ENCODE results near the gene TENT5C.
"Not testable (repeated sequence)": the region's sequence is repeated elsewhere in the genome, so short reads cannot be mapped to it uniquely, and the experiment has no call there.

TENT5C gene

DNA sequence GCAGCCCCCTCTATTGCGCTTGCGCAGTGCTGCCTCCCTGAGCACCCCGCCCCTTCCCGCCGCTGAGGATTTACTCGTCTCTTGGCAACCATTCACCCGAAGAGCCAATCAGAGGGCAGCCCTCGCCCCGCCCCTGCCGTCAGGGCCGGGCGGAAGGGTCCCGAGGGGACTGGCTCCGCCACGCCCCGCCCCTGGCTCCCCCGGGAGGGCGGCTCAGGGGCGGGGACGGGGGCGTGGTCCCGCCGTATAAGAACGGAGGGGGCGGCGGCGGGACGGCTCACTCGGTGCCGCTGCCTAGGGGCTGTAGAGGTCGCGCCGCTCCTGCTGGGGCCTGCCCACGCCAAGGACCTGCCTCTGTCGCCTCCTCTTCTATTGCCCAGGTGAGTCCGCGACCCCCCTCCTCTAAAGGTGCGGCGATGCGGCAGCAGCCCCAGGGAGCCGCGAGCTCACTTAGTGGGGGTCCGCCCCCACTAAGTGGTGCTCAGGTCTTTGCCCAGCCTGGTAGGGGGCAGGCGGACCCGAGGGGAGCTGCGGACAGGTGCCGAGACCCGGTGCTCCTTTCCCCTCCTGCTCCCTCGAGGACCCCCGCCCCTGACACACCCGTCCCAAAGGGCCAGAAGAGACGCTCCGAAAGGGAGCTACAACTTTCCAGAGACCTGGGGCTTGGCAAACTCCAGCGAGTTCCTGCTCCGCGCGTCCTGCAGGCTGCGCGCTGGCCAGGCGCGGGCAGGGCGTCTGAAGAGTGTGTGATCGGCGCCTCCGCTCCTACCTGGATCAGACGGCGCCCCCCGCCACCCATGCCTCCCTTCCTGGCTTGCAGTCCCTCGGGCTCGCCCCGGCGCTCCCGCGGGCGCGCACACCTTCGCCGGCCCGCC lies at the start of gene TENT5C:
Gene TENT5C (plus strand): TSS at position 275 of the 875 bp plus-strand sequence. CDS start 16,821 bp downstream, outside the sequence.
- DNase-seq: peak; percentile 96

DNA sequence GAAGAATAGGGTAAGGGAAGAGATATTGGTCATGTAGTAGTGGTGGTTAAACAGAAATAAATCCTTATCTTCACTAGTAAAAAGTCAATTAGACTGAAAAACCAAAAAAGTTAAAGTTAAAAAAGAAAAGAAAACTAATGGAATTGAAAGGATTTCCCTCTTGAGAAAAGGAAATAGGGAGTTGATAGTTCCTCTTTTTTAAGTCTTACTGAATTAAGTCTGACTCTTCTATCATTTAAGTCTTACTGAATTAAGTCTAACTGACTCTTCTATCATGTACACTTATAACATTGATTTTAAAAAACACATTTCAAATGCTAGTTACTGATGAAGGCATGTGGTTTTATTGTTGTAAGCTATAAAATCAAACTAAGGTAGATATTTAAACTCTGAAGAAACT lies 49.5 kb upstream of the TENT5C start:
- no peak for DNase-seq

DNA sequence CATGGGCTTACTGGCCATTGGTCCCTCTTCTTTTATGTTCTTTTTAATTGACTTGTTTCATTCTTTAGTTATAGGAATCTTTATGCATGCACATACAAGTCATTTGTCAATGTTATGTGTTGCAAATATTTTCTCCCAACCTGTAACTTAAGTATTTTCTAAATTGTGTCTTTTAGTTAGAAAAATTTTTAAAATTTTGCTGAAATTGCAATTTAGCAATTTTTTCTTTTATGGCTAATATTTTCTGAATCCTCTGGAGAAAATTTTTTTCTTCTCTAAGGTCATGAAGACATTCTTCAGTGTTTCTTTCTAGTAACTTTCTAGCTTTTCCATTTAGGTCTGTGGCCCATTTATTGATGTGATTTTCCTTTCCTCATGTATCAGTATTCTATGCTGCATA lies 48.9 kb upstream of the TENT5C start:
- no peak for DNase-seq

DNA sequence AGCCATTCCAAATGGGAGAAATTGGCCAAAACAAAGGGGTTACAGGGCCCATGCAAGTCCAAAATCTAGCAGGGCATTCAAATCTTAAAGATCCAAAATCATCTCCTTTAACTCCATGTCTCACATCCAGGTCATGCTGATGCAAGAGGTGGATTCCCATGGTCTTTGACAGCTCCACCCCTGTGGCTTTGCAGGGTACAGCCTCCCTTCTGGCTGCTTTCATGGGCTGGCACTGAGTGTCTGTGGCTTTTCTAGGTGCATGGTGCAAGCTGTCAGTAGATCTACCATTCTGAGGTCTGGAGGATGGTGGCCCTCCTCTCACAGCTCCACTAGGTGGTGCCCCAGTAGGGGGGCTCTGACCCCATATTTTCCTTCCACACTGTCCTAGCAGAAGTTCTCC lies 47.4 kb upstream of the TENT5C start:
- not testable (repeated sequence) for DNase-seq

DNA sequence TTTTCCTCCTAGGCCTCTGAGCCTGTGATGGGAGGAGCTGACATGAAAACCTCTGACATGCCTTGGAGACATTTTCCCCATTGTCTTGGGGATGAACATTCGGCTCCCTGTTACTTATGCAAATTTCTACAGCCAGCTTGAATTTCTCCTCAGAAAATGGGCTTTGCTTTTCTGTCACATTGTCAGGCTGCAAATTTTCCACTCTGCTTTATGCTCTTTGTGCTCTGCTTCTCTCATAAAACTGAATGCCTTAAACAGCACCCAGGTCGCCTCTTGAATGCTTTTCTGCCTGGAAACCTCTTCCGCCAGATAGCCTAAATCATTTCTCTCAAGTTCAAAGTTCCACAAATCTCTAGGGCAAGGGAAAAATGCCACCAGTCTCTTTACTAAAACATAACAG lies 46.7 kb upstream of the TENT5C start:
- no peak for DNase-seq

DNA sequence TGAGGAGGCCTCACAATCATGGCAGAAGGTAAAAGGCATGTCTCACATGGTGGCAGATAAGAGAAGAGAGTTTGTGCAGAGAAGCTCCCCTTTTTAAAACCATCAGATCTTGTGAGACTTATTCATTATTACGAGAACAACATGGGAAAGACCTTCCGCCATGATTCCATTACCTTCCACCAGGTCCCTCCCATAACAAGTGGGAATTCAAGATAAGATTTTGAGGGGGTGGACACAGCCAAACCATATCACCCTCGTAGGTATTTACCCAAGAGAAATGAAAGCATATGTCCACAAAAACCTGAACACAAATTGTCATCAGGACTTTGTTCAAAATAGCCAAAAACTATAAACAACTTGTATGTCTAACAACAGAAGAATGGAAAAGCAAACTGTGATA lies 45.9 kb upstream of the TENT5C start:
- DNase-seq: no peak

DNA sequence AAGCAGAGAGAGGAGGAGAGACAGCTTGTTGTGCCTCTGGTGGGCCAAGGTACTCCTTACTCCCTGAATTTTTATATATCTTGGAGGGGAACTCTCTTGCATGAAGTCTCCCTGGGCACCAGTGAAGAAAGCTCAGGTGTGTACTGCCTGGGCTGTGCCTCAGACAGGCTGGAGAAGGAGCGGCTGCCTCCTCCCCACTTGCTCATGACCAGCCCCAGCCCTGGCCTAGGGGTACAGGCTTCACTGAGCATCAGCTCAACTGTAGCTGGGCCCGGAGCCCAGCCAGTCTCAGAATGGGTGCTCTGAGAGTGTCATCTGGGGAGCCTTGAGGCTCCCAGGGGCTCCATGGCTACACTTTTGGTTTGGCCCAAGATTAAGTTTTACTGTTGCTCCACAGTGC lies 44.8 kb upstream of the TENT5C start:
- no peak for DNase-seq

DNA sequence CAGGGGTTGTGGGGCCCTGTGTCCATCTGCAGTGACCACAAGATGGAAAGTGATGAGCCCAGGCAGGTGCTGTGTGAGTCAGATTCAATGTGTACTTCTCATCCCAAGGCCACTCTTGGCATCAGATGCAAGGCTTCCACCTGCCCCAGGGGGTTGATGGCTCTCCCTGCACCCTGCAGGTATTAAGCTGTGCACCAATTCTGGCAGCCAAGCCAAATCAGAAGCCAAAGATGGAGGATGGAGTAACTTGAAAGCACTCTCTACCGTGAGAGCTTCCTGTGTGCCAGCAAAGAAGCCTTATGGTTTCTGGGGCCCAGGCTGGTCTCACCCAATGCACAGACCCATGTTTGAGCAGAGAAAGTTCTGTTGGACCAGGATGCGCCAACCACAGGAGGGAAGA lies 44.3 kb upstream of the TENT5C start:
- no peak for DNase-seq

DNA sequence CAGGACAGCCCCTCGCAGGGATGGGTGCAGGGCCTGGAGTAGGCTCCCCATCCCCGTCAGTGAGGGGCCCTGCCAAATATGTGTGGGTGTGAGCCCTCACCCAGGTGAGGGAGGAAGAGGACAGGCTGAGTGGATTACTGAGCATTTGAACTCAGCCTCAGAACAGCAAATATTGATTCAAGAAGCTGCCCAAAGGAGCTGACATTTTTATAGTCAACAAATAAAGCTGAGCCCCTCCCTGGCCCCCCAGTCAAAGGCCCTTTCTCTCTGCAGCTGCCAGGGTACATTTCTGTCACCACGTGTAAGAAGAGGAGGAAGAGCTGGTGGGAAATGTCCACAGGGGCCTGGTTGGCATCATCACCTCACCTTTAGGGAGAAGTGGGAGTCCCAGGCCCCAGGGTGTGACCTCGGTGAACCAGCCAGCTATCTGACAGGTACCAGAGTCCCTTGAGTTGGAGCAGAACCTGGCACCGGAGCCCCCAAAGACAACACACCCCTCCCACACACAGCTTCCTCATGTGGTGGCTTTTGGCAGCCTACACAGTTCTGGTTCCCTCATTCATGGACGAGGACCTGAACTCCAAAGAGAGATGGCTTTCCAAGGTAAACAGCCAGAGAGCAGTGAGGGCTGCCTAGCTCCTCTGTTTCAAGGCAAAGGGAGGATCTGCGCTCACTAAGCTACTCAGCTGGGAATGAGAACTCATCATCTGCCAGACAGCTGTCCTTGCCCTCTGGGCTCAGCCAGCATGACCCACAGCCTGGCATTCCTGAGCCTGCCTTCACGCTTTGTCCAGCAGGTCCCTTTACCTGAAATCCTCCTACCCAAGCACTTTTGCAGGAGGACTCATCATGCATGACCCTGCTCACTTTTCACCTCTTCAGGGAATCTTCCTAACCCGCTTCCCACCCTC lies 43.0 kb upstream of the TENT5C start:
- DNase-seq: no peak

DNA sequence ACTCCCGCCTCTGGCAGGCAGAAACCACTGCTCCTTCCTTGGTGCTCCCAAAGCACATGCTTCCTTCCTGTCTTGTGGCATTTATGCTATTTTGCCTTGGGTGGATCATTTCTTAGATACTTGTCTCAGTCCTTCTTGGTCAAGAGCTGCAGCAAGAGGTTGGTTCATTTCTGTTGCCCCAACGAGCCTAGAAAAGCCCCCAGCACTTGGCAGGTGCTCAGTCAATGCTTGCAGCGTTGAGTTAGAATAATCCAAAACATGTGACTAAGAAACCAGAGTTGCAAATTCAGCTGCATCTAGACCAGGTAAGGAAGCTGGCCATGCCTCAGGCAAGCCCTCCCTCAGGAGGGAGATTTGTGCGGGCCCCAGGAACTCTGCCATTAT lies 42.4 kb upstream of the TENT5C start:
- DNase-seq: no peak

DNA sequence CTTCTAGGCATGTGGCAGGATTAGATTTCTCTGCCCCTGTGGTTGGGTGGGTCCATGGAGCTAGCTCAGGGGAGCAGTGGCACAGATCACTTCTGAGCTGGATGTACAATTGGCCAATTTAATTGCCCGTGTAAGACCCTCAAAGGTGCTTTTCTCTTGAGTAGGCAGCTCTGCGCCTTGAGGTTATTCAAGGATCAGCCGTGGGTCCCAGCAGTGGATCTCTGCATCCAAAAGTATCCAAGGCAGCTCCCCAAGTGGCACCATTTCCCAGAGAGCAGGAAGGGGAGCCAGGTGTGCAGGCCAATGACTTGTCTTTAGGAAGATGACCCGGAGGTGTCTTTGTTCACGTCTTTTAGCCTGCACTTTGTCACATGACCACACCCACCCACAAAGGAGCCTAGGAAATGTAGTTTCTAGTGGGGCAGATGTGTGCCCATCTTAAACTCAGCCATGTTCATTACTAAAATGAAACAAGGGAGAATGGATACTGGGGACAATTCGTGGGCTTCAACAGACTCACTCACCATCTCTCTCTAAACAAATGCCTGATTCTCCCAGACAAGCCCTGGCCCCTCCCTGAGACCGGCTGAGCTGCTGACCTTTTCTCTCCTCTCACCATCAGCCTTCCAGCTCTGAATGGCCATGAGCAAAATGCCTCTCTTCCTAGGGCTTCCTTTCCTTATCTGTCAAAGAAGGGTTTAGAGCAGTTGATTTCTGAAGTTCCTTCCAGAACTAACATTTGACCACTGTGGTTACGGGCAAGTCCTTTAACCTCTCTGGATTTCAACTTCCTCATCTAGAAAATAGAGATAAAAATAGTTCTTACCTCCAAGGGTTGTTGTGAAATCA lies 41.4 kb upstream of the TENT5C start:
- DNase-seq: no peak

DNA sequence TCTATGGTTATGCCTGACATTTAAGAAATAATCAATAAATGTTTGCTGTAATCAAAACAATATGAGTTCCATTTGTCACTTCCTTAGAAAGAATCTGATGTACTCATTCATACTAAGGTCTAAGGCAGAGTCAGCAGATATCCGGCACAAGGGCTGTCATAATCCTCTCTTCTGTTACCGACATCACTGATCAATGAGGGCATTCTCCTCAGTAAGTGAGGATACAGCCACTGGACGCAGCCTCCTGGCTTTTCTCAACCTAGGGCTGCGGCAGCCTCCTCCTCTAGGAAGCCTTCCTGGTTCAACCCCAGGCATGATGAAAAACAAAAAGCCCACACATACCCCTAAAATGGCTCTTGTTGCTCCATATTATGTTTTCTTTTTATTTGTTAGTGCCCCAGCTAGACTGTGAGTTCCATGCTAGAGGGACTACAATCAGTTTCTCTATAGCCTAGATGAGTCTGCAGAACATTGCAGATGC lies 40.7 kb upstream of the TENT5C start:
- no peak for DNase-seq

DNA sequence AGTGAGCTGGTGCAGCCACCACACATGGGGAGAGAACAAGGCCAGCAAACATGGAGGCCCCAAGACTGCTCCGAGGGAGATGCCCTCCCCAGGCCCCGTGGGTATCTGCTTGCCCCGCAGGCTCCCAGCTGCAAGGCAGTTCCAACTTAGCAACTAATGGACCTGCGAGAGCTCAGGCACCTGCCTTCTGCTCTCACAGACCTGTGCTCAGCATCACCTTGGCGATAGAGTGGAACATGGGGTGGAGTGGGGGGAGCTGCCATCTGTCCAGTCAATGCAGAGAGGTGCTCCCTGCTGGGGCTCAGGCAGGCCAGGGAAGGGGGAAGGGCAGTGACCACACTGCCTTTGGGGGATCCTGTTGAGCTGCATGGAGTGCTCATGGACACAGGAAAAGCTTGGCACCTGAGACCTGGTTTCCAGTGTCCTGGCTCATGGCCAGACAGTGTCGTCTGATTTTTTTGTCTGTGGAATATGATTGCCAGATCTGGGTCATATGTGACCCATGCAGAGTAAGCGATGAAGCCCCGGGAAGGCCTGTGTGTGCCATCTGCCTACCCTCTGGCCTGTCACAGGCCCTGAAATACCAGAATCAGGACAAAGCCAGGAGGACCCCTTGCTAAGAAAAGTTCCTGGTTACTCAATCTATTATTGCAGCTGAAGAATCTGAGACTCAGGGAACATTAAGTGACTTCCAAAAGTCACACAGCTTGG lies 39.9 kb upstream of the TENT5C start:
- DNase-seq: no peak

DNA sequence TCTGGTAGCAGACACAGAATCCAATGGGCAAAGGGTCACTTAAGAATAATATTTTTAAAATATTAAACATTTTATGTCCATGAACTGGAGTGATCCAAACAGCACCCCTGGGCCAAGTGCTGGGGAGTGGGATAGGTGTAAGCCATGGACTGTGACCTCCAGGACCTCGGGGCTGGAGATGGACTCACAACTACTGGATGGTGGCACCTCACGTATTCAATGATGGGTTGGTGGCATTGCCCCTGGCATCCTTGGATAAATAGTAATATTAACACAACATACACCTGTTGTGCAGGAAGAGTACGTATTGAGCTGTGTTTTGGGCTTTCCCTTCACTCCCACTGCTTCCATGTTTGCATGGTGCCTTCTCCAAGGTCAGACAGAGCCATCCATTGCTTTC lies 39.3 kb upstream of the TENT5C start:
- no peak for DNase-seq

DNA sequence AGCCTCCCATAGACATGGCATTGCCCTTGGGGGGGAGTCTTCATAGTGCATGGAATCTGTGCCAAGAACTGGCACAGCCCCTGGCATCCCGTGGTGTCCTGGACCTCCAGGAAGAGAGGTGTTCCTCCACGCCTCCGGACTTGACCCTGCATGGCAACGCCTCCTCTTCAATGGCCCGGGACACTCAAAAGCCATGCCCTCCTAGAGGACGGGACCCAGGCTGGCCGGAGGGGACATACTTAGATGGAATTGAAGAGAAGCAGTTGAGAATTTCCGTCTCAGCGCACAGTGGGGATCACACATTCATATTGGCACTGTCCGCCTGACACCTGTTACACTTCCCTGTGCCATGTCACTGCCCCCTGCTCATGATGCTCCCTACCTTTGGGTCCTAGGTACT lies 38.4 kb upstream of the TENT5C start:
- no peak for DNase-seq

DNA sequence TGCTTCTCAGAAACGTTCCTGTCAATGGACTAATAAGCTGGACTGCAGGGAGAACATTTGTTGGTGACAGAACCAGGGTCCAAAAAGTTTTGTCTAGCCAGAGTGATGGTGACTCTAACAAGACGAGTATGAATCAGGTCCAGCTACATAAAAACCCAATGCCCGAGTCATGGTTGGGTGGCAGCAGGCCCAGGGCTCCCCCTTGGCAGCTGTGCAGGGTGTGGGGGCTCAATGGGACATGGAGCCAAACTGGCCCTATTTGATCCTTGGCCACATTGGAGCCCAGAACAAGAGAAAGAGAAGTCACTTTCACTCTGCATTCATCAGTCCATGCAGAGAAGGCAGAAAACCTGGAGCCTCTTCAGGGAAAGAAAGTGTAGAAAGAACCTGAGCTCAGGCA lies 37.9 kb upstream of the TENT5C start:
- no peak for DNase-seq

DNA sequence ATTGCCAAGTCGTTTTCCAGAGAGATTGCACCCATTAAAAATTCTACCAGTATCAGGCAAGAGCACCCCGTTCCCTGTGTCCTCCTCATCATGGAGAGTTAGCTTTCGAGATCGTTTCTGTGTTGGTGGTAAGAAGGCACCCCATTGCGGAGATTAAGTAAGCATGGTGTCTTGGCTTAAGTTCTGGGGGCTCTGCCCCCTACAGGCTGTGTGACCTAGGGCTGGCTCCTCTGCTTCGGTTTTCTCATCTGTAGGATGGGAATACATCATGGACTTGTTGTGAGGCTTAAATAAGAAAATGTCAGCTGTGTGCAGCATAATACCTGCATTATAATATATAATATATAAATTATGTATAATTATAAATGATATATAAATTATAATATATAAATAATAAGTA lies 36.8 kb upstream of the TENT5C start:
- no peak for DNase-seq

DNA sequence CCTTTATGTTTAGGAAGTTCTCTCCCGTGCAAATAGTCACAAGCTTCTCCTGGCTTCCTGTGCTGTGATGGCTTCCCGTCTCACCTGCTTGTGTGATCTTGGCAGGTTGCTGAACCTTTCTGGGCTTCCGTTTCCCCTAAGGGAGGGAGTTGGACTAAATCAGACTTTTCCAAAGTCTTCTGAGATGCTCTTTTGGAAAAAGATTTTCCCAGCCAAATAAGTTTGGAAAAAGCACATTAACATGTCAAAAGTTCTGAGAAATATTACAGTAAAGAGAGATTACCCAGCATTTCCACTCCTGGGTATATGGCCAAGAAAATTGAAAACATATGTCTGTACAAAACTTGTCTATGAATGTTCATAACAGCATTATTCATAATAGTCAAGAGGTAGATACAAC lies 36.0 kb upstream of the TENT5C start:
- DNase-seq: no peak

DNA sequence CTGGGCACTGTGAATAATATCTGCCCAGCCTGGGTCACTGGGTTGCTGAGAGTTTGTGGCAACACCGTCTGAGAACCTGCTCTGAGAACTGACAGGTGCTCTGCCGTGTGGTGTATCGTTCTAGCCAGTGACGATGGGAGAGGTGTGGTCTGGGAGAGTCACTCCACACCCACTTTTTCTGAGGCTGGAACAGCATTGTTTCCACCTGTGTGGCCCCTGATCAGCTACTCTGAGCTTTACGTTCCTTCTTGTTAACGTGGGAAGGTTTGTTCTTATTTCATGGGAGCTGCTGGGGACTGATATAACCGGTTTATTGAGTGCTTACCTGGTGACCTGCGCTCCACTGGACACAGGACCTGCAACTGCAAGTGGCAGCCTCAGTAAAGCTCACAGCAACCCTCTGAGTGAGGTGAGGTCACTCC lies 34.8 kb upstream of the TENT5C start:
- no peak for DNase-seq

DNA sequence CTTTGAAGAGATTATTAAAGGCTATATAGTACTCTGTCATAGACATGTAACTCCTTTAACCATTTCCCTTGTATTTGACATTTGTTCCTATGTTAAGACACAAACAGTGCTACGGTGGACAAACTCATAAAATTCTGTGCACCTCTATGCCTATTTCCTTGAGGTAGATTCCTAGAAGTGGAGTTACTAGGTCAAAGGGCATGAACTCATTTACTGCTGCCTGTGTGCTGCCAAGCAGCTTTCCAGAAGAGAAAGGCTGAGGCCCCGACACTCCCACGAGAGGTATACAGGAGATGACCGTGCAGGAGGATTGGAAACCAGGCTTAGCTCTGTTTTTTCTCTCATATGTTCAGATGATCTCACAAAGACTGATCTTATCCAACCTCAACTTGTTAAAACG lies 34.4 kb upstream of the TENT5C start:
- no peak for DNase-seq

DNA sequence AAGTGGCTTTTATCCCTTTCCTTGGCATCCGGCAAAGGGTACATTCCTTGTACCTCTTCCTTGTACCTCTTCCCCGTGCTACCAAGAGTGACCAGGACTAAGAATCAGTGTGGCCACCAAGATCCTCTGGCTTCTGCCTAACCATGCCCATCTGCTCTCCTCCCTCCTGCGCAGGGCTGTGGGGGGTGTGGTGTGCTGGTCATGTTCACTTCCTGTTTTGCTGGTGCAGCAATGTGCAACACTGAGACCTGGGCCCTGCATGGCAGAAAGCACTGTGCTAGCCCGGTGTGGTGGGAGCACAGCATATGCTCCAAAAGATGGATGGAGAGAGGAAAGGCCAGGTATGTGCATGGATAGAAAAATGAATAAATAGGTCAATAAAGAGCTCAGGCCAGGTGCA lies 33.3 kb upstream of the TENT5C start:
- DNase-seq: no peak

DNA sequence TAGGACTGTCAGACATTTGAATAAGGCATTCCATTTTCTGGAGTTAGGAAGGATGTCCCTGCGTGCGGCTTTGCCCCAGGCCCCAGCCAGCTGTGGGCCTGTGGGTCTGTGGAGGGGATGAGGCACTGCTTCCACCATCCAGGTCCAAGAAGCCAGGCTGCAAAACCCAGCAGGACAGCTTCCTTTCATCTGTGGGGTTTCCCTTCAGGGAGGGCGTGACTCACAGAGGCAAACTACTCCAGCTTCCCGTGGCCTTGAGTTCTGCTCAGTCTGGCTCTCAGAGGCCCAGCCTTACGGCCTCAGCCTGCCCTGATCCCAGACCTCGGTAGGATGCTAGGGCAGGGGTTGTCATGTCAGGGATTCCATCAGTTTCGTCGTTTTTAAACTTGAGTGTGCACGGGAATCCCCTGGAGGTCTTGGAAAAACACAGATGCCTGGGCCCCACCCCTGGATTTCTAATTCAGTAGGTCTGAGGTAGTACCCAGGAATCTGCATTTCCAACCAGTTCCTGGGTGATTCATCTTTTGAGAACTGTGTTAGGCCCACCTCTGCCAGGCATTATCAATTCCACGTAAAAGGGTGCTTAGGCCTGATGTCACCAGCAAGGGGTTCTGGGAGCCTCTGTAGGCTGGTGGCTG lies 32.3 kb upstream of the TENT5C start:
- DNase-seq: no peak
